GM19238 (cell line): ENCODE measurements around the gene GCLC.

ENCODE experiments used
- DNase-seq: peaks from one replicate; pipeline ENCODE4 v3.0.0; 2011; ENCODE audit warnings: low spot score; ENCODE audit not compliant: insufficient read length

Gene GCLC

DNA sequence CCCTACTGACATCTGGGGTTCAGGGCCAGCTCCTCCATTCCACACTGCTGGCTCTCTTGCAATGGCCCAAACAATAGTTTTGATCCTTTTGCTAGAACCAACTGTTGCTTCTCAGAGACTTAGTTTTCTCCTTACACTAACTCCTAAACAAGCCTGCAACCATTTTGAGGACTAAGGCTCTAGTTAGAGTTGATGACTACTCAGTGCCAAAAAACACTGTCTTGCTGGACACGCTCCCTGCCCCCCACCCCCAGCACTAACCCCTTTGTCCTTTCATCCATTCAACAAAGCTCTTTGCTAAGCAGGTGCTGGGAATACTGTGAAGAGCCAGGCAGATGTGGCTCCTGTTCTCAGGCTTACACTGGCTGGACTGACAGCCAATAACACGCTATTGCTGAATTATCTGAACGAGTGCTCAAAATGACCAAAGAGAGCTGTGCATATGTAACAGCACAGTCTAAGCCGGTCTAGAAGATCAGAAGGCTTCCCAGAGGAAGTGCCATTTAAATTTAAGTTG lies 17.6 kb downstream of the GCLC start:
- DNase-seq = no peak

DNA sequence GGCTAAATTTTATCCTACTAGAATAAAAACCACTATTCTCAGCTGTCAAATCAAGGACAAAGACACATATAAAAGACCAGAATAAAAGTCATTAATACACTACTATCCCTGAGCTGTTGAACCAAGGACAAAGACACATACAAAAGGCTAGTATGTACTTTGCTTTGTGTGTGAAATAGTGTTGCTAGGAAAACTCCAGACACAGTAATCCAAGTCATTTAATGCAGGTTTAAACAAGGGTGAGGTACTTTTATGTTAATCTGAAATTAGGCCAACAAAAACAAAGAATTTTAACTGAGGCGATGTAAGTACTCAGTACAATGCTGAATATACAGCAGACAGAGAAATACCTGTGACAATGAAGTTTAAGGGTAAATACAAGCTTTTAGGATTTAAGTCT lies 18.9 kb downstream of the GCLC start:
- no peak for DNase-seq

DNA sequence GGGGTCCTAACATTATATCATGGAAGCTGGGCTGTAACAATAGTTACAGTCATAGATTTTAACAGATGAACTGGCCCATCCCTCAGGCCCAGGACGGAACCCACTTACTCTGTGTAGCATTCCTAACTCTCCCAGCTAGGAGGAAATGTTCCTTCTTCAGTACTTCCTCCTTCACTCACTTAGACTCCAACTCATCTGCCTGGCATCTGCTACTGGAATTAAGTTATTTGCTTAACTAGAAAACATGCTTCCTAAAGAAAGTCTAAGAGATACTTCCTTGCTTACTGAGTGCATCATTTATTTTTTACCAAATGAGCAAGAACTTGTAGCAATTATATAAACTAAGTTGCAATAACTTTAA lies 20.5 kb downstream of the GCLC start:
- no peak for DNase-seq

DNA sequence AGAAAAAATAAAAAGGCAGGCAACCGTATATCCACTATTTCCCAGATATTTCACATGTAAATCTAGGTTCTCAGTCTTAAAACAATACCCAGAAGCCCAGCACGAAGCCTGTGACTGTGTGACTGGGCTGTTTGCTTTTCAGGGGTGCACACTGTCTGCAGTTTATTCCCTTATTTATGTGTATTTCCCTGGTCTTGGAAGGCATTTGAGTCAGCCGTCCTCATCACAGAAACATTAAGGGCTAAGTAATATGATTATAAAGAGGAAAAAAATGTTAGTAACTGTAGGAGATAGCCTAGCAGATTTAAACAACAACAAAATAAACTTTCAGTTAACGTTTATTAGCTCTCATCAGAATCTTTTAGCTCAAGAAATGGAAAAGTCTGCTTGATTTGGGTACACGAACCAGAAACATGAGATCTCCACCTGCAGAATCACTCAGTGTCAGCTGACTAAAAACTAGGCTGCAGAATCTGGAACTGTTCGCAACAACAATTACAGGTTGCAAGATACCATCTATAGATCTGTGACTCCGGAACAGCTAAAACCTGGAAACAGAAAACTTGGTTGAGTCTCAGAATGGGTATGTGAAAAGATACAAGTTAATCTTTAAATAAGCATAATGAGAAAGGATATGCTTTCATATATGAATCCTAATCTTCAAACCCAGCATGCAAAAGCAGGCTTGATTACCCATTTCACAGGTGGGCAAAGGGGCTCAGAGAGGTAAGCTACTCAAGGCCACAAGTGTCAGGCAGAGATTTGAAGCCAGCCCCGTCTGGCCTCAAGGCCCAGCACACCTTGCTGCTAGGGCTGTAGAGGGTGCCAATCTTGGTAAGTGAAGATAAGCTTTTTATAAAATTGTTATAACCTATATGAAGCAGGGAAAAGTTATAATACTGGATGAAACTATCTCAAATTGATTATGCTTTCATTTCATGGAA lies 21.1 kb downstream of the GCLC start:
- DNase-seq = no peak

DNA sequence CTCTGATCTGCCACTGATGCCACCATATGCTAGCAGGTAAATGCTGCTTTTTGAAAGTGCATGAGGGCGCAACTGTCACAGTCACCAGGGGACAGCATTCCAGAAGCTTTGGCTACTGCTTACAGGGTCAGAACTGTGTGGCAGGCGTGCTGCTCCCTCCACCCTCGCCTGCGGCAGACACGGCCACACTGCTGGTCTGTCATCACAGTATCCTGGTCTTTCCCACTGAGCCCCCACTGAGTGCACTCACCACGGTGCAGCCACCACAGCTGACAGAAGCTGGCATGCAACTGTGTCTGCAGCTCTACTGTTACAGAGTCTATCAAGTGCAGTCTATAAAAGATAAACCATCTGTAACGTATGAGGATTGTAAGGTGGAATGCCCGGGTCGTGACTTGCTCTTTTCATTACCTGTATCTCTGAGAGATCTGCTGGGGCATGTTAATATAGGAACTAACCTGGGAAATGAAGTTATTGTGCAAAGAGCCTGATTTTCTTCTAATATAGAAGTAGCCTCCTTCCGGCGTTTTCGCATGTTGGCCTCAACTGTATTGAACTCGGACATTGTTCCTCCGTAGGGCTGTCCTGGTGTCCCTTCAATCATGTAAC lies 24.5 kb downstream of the GCLC start:
- DNase-seq = no peak

DNA sequence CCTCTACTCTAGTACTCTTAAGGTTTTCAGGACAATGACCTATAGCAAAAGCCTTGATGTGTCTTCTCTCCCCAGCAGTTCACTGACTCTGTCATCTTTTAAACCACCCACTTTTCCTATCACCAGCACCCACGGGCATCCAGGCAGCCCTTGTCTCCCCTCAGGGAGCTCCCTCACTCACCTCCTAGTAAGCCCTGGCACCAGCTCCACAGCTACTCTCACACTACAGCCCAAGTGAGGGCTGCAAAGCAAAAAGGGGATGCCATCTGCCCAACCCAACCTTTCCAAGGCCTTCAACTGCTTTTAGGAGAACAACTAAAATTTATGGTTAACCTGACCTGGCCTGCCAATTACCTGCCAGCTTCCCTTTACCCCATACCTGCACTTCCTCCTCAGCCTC lies 26.0 kb downstream of the GCLC start:
- DNase-seq = no peak

GRCh38 chr6:53517021-53517420 lies 27.9 kb downstream of the GCLC start:
- no peak for DNase-seq

DNA sequence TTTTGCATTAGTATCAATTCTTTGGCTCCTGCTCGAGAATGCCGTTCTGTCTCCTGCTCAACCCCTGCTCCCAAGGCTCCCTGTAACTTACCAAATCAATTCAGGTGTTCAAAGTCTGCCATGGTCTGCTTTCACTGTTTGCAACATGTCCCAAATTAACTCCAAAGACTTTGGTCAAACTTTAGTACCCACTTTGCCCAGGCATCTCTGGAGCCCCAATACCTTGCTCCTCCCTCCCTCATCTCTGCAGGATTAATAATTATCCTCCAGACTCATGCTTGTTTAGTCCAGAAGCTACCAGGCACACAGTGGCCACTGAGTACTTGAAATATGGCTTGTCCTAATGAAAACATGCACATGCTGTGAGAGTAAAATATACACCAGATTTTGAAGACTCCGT lies 30.2 kb downstream of the GCLC start:
- no peak for DNase-seq

DNA sequence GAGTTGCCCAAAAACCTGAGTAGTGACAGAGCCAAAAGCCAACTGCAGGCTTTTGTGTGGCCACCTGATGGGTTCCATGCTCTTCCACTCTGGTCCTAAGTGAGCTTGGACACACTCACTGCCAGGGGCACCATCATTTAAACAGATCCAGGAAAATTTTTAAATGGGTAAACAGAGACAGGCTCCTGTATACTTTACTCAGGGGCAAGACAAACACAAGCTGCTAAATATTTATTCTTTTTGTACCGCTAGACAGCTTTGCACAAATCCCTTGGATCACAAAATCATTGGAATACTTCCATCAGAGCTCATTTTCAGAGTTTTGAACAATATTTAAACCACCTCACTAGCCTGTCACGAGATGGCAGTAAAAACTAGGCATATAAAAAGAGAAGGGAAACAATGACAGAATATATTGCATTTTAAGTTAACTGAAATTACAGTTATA lies 31.4 kb downstream of the GCLC start:
- DNase-seq = no peak

- DNase-seq = no peak
Measured at GRCh38 chr6:53513056-53513455, 31.8 kb downstream of the GCLC start.

DNA sequence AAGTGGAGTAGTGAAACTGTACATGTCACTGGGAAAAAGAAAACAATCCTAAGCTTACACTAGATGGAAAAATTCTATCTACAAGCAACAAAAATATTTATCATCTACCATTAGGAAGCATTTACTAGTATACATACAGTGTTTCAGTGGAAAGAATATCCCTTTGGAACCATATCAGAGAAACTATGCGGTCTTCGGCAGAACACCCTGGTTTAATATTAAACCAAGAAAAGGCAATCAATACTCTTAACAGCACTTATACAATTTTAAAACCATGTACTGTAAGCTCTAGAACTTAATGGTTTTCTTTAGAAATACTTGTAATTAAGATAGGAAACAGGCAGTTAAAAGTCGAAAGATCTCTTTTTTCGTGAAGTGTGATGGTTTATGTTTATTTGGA lies 32.3 kb downstream of the GCLC start:
- DNase-seq = no peak

DNA sequence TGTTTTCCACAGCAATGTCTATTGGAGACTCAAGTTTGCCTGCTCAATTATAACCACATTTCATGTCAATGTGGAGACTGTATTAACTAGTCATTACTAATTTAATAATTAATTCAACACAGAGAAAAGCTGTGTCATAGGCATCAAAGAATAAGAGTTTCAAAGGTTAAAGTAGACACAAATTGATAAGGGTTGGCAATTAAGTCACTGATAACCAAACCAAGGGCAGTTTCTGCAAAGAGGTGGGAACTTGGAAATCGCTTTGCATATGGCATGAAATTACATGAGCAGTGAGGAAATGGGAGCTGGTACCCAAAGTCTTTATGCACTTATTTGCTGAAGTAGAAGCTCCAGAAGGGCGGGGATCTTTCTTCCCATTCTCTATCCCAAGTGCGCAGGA lies 34.2 kb downstream of the GCLC start:
- DNase-seq = no peak

- no peak for DNase-seq
Measured at GRCh38 chr6:53506872-53507271, 38.0 kb downstream of the GCLC start.

GRCh38 chr6:53504512-53504911 lies 40.4 kb downstream of the GCLC start:
- DNase-seq = no peak

GRCh38 chr6:53503060-53503459 lies 41.8 kb downstream of the GCLC start:
- no peak for DNase-seq

DNA sequence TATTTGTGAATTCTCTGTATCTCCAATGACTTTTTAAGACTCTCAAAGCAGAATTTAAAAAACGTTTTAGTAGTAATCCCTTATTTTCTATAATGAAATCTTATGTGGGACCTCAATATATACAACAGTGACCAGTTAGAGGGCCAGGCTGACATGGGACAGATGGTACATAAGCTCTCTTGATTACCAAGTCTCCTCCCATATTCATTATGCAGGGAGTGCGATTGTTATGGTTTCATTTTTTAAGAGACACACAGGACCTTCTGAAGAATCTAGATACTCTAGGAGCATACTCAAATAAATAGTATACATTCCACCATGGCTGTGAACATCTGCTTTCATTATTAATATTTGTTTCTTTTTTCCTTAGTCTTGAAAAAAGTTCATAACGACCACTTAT lies 43.5 kb downstream of the GCLC start:
- DNase-seq = no peak

DNA sequence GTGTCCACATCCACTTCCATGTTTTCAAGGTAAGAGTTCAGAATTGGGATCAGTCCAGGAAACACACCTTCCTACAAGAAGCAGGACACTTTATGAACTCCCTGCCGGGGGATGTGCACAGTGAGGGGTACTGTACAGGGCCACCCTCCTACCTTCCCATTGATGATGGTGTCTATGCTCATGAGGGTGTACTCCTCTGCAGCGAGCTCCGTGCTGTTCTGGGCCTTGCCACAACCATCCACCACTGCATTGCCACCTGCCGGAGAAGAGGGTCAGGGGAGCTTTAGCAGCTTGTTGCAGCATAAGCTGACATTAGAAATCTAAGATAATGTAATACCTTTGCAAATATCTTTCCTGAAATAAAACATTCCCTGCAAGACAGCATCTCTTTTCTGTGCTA lies 44.8 kb downstream of the GCLC start:
- no peak for DNase-seq

GRCh38 chr6:53499094-53499493 lies 45.8 kb downstream of the GCLC start:
- no peak for DNase-seq

DNA sequence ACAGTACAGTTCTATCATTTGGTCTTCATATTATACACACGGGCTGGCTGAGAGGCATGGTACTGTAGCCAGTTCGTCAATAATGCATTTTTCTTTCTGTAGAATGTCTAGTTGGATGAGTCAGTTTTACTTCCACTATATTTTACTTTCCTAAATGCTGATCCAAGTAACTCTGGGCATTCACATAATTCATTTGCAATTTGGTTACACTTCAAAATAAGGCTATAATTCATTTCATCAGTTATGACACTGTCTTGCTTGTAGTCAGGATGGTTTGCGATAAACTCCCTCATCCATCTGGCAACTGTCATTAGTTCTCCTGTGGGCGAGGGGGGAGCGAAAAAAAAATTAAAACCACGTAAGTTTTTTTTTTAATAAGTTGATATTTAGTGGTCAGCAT lies 46.3 kb downstream of the GCLC start:
- no peak for DNase-seq

DNA sequence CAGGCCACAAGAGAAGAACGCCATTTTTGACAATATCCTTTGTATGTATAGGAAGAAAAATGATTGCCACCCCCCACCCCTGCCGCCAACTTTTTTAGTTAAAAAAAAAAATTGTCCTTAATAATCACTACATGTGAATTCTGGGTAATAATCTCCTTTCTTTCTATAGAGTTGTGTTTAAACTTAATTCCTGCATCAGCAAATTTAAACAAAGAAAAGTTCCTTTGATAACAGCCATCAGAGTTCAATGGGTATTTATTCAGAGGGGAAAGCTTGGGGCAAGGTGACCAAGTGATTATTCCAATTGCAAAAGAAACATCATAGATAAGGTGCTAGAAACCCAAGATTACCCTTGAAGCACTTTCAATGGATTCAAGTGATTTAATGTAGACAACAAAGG lies 47.0 kb downstream of the GCLC start:
- no peak for DNase-seq

DNA sequence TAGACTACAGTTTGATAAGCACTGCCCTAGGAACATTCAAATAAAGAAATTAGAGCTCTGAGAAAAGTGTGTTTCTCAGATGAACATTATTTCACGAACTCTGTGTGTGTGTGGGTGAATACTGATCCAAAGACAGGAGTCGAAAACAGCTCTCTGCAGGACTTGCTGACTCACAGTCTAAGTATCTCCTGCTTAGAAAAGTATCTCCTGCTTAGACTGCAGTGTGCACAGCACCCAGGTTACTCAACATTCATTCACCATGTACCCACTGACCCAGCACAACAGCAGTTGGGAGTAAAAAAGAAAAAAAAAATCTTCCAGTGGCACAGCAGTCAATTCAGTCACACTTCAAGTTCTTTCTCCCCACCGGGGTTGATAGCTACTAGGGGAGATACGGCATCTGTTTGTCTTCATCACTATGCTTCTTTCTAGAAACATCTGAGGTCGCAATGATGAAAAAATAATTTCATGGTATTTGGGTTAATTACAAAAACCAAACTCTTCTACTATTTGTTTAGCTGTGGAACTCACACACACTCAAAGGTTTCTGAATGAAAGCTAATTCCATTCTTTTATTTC lies 48.0 kb downstream of the GCLC start:
- no peak for DNase-seq
